ENCODE measurements around the gene TFEC. TPM values are rescaled to one million over a fixed set of nuclear protein-coding genes. Genes with fewer than 3 reads are reported as not detected.
"Not testable (repeated sequence)": the region's sequence is repeated elsewhere in the genome, so short reads cannot be mapped to it uniquely, and the experiment has no call there.

The TFEC gene
- total RNA-seq, 1 donor from 2014 or later: not detected

GRCh38 chr7:116021237-116021636, 9.3 kb downstream of the TFEC start:
- TF ChIP-seq, protein P1, sequence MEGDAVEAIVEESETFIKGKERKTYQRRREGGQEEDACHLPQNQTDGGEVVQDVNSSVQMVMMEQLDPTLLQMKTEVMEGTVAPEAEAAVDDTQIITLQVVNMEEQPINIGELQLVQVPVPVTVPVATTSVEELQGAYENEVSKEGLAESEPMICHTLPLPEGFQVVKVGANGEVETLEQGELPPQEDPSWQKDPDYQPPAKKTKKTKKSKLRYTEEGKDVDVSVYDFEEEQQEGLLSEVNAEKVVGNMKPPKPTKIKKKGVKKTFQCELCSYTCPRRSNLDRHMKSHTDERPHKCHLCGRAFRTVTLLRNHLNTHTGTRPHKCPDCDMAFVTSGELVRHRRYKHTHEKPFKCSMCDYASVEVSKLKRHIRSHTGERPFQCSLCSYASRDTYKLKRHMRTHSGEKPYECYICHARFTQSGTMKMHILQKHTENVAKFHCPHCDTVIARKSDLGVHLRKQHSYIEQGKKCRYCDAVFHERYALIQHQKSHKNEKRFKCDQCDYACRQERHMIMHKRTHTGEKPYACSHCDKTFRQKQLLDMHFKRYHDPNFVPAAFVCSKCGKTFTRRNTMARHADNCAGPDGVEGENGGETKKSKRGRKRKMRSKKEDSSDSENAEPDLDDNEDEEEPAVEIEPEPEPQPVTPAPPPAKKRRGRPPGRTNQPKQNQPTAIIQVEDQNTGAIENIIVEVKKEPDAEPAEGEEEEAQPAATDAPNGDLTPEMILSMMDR (IDR thresholded peaks at IDR 0.05): no peak
- no peak for DNase-seq (ENCODE audit: extremely low spot score, unreplicated experiment)
- no peaks in the 10 kb centered on the region for H3K27me3 Mint-ChIP-seq (ENCODE audit: unreplicated experiment)
- no peaks in the 10 kb centered on the region for H3K9me3 Mint-ChIP-seq (ENCODE audit: unreplicated experiment)
- no peak overlapping the region for H3K27ac Mint-ChIP-seq (ENCODE audit: unreplicated experiment)
- H3K4me1 Mint-ChIP-seq (ENCODE audit: unreplicated experiment): peaks cover 17% of the 10 kb centered on the region
- H3K36me3 Mint-ChIP-seq (ENCODE audit: unreplicated experiment): peaks cover 1% of the 10 kb centered on the region
- H3K4me3 Mint-ChIP-seq (ENCODE audit: unreplicated experiment): no peak overlapping the region

DNA sequence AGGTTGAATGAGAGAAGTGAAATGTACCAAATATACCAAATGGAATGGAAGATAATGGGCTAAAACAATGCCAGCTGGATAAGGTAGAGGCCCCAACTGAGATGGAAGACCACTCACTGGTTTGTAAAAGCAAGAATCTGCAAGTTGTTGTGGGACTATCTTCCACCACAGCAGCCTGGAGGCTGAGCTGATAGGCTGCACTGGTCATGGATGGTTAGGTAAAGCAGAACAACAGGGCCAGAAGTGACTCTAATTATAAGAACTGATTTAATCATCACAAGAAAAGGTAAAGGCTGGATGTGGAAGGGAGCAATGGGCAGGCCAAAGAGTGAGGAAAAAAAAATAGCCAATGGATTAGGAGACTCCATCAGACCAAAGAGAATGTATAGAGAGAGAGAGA, 11.8 kb downstream of the TFEC start:
- Mint-ChIP-seq H3K9me3 (ENCODE audit: unreplicated experiment) (no peaks in the 10 kb centered on the region), H3K27me3 (ENCODE audit: unreplicated experiment) (no peaks in the 10 kb centered on the region), H3K36me3 (ENCODE audit: unreplicated experiment) (peaks cover 1% of the 10 kb centered on the region), H3K4me1 (ENCODE audit: unreplicated experiment) (no peaks in the 10 kb centered on the region), H3K27ac (ENCODE audit: unreplicated experiment) (no peak overlapping the region), H3K4me3 (ENCODE audit: unreplicated experiment) (no peak overlapping the region)
- TF ChIP-seq, protein P1 (IDR thresholded peaks at IDR 0.05): no peak
- DNase-seq (ENCODE audit: extremely low spot score, unreplicated experiment): no peak

- H3K4me1 Mint-ChIP-seq (ENCODE audit: unreplicated experiment): no peaks in the 10 kb centered on the region
- no peak for DNase-seq (ENCODE audit: extremely low spot score, unreplicated experiment)
- no peak overlapping the region for H3K27ac Mint-ChIP-seq (ENCODE audit: unreplicated experiment)
- H3K36me3 Mint-ChIP-seq (ENCODE audit: unreplicated experiment): peaks cover 1% of the 10 kb centered on the region
- TF ChIP-seq, protein P1 (IDR thresholded peaks at IDR 0.05): no peak
- H3K9me3 Mint-ChIP-seq (ENCODE audit: unreplicated experiment): peaks cover 4% of the 10 kb centered on the region
- H3K4me3 Mint-ChIP-seq (ENCODE audit: unreplicated experiment): no peak overlapping the region
- peaks cover 5% of the 10 kb centered on the region for H3K27me3 Mint-ChIP-seq (ENCODE audit: unreplicated experiment)
These were observed 16.9 kb downstream of the TFEC start for GRCh38 chr7:116013675-116014074.

DNA sequence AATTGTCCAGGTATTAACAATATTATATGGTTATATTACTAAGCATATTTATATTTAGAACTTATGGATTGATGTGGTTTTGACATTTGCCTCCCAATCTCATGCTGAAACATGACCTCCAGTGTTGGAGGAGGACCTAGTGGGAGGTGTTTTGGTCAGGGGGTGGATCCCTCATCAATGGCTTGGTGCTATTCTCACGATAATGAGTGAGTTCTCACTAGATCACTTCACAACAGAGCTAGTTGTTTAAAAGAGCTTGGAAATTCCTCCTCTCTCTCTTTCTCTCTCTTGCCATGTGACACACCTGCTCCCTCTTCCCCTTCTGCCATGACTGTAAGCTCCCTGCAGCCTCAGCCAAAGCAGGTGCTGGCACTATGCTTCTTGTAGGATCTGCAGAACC, 19.0 kb downstream of the TFEC start:
- peaks cover 5% of the 10 kb centered on the region for H3K27me3 Mint-ChIP-seq (ENCODE audit: unreplicated experiment)
- H3K4me1 Mint-ChIP-seq (ENCODE audit: unreplicated experiment): no peaks in the 10 kb centered on the region
- H3K36me3 Mint-ChIP-seq (ENCODE audit: unreplicated experiment): no peaks in the 10 kb centered on the region
- H3K4me3 Mint-ChIP-seq (ENCODE audit: unreplicated experiment): no peak overlapping the region
- TF ChIP-seq, protein P1 (IDR thresholded peaks at IDR 0.05): no peak
- peaks cover 8% of the 10 kb centered on the region for H3K9me3 Mint-ChIP-seq (ENCODE audit: unreplicated experiment)
- no peak overlapping the region for H3K27ac Mint-ChIP-seq (ENCODE audit: unreplicated experiment)
- DNase-seq (ENCODE audit: extremely low spot score, unreplicated experiment): no peak

- not testable (repeated sequence) for H3K4me1 Mint-ChIP-seq (ENCODE audit: unreplicated experiment); H3K4me3 Mint-ChIP-seq (ENCODE audit: unreplicated experiment); H3K27ac Mint-ChIP-seq (ENCODE audit: unreplicated experiment); H3K36me3 Mint-ChIP-seq (ENCODE audit: unreplicated experiment); DNase-seq (ENCODE audit: extremely low spot score, unreplicated experiment)
- Mint-ChIP-seq H3K27me3 (ENCODE audit: unreplicated experiment) (peaks cover 10% of the 10 kb centered on the region), H3K9me3 (ENCODE audit: unreplicated experiment) (peaks cover 34% of the 10 kb centered on the region)
These were observed 25.8 kb downstream of the TFEC start for GRCh38 chr7:116004762-116005161.

DNA sequence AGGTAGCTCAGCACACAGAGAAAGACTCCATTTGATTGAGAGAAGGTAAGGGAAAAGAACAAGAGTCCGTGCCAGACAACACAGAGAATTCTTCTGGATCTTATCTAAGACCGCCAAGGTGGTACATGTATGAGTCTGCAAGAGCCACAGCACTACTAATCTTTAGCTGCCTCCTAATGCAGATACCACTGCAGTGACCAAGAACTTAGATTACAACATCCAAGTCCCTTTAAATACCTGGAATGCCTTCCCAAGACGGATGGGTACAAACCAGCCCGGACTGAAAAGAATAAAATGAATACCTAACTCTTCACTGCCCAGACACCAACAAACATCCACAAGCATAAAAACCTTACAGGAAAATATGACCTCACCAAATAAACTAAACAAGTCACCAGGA, 33.3 kb downstream of the TFEC start:
- Mint-ChIP-seq H3K4me3 (ENCODE audit: unreplicated experiment) (no peak overlapping the region), H3K36me3 (ENCODE audit: unreplicated experiment) (peaks cover 2% of the 10 kb centered on the region), H3K9me3 (ENCODE audit: unreplicated experiment) (peaks cover 33% of the 10 kb centered on the region), H3K4me1 (ENCODE audit: unreplicated experiment) (no peaks in the 10 kb centered on the region), H3K27ac (ENCODE audit: unreplicated experiment) (no peak overlapping the region), H3K27me3 (ENCODE audit: unreplicated experiment) (peaks cover 16% of the 10 kb centered on the region)
- TF ChIP-seq, protein P1 (IDR thresholded peaks at IDR 0.05): no peak
- no peak for DNase-seq (ENCODE audit: extremely low spot score, unreplicated experiment)

All from osteocyte (in vitro differentiated cells).